Trophoblast cell (in vitro differentiated cells and primary cell): Measurements from ENCODE around the gene PPFIBP2.

Experiments used
- DNase-seq, 2 donors: peaks; one replicate each; pipeline ENCODE4 v3.0.0-alpha.2; 2016
- H2AFZ ChIP-seq: 2 replicates; pipeline ENCODE4 v1.6.1; 2013; ENCODE audit warnings: low read length, moderate library complexity, mild to moderate bottlenecking; ENCODE audit not compliant: insufficient read depth, poor library complexity
- H2AK5ac ChIP-seq: 2 replicates; pipeline ENCODE4 v1.6.1; 2013; ENCODE audit warnings: mild to moderate bottlenecking, low read length
- H2BK120ac ChIP-seq: 2 replicates; pipeline ENCODE4 v1.6.1; 2013; ENCODE audit warnings: low read length, mild to moderate bottlenecking, moderate library complexity; ENCODE audit not compliant: insufficient read depth, poor library complexity
- H2BK12ac ChIP-seq: 2 replicates; pipeline ENCODE4 v1.6.1; 2013; ENCODE audit warnings: mild to moderate bottlenecking, low read length, moderate library complexity
- H2BK5ac ChIP-seq: 2 replicates; pipeline ENCODE4 v1.6.1; 2013; ENCODE audit warnings: low read length, low read depth, moderate library complexity, mild to moderate bottlenecking; ENCODE audit not compliant: poor library complexity
- H3K14ac ChIP-seq: 2 replicates; pipeline ENCODE4 v1.6.1; 2013; ENCODE audit warnings: mild to moderate bottlenecking, low read length
- H3K18ac ChIP-seq: 2 replicates; pipeline ENCODE4 v1.6.1; 2013; ENCODE audit warnings: mild to moderate bottlenecking, low read length
- H3K23ac ChIP-seq: 2 replicates; pipeline ENCODE4 v1.6.1; 2013; ENCODE audit warnings: low read length
- H3K27ac ChIP-seq: 2 replicates; pipeline ENCODE4 v1.5.1; 2013; ENCODE audit warnings: low read depth, mild to moderate bottlenecking, inconsistent platforms, low read length, moderate library complexity
- H3K27me3 ChIP-seq: 2 replicates; pipeline ENCODE4 v1.6.1; 2013; ENCODE audit warnings: inconsistent platforms, mild to moderate bottlenecking, low read length, moderate library complexity; ENCODE audit not compliant: insufficient read depth
- H3K36me3 ChIP-seq, 2 experiments: 1 replicate in 1 of 2; 2 replicates in 1 of 2; pipeline ENCODE4 v1.6.1; 2013; ENCODE audit warnings: low read length in 2 of 2, mild to moderate bottlenecking in 2 of 2, moderate library complexity in 1 of 2; ENCODE audit not compliant: insufficient read depth in 2 of 2, control insufficient read depth in 1 of 2
- H3K4ac ChIP-seq: 2 replicates; pipeline ENCODE4 v1.6.1; 2013; ENCODE audit warnings: low read depth, mild to moderate bottlenecking, low read length, moderate library complexity
- H3K4me1 ChIP-seq, 2 experiments: 1 replicate in 1 of 2; 2 replicates in 1 of 2; pipeline ENCODE4 v1.6.1; 2013; ENCODE audit warnings: low read length in 2 of 2, mild to moderate bottlenecking in 2 of 2, moderate library complexity in 1 of 2; ENCODE audit not compliant: insufficient read depth in 2 of 2, control insufficient read depth in 1 of 2
- H3K4me2 ChIP-seq: 2 replicates; pipeline ENCODE4 v1.6.1; 2013; ENCODE audit warnings: inconsistent platforms, mild to moderate bottlenecking, low read length, moderate library complexity
- H3K4me3 ChIP-seq: 2 replicates; pipeline ENCODE4 v1.5.1; 2013; ENCODE audit warnings: mild to moderate bottlenecking, low read depth, low read length, inconsistent platforms
- H3K79me1 ChIP-seq: one replicate; pipeline ENCODE4 v1.6.1; 2013; ENCODE audit warnings: low read length
- H3K79me2 ChIP-seq: 2 replicates; pipeline ENCODE4 v1.6.1; 2013; ENCODE audit warnings: low read length, mild to moderate bottlenecking; ENCODE audit not compliant: control insufficient read depth, insufficient read depth, poor library complexity
- H3K9ac ChIP-seq: 2 replicates; pipeline ENCODE4 v1.6.1; 2013; ENCODE audit warnings: mild to moderate bottlenecking, low read length
- H3K9me3 ChIP-seq: 2 replicates; pipeline ENCODE4 v1.6.1; 2013; ENCODE audit warnings: low read depth, mild to moderate bottlenecking, control low read depth, inconsistent platforms, low read length; ENCODE audit not compliant: insufficient read depth
- H4K12ac ChIP-seq: 2 replicates; pipeline ENCODE4 v1.6.1; 2013; ENCODE audit warnings: low read depth, mild to moderate bottlenecking, low read length, moderate library complexity
- H4K8ac ChIP-seq: 2 replicates; pipeline ENCODE4 v1.6.1; 2013; ENCODE audit warnings: low read depth, mild to moderate bottlenecking, low read length, moderate library complexity
- H4K91ac ChIP-seq: one replicate; pipeline ENCODE4 v1.6.1; 2013; ENCODE audit warnings: low read depth, mild to moderate bottlenecking, low read length, moderate library complexity
- WGBS: extraction: QIAGEN DNeasy Blood & Tissue Kit; methylation state at CpG from one replicate; pipeline ENCODE4 v1.1.7; 2013; ENCODE audit warnings: missing lambda C conversion rate; ENCODE audit not compliant: insufficient read length, insufficient coverage; ENCODE audit errors: extremely low coverage; 5-methylcytosine and 5-hydroxymethylcytosine counted together

Gene PPFIBP2

GRCh38 chr11:7545611-7546010, 31.8 kb downstream of the PPFIBP2 start:
- no peaks in the 10 kb centered on the region for H3K36me3 ChIP-seq
- H3K27me3 ChIP-seq: no peaks in the 10 kb centered on the region
- H2AFZ ChIP-seq: no peak overlapping the region
- no peak overlapping the region for H3K4ac ChIP-seq
- H2BK12ac ChIP-seq: no peak overlapping the region
- H4K8ac ChIP-seq: no peak overlapping the region
- H3K14ac ChIP-seq: no peak overlapping the region
- H3K27ac ChIP-seq: no peak overlapping the region
- H2AK5ac ChIP-seq: no peak overlapping the region
- H3K4me1 ChIP-seq: peaks cover 17 to 28% of the 10 kb centered on the region in 2 experiments
- no peak overlapping the region for H3K4me3 ChIP-seq
- H3K9me3 ChIP-seq: no peaks in the 10 kb centered on the region
- no peak overlapping the region for H3K23ac ChIP-seq
- no peak overlapping the region for H2BK120ac ChIP-seq
- no peak overlapping the region for H4K12ac ChIP-seq
- no peak overlapping the region for H3K18ac ChIP-seq
- no CpG with 5 or more reads among the region's 4 CpGs for WGBS
- no peak for DNase-seq
- no peak overlapping the region for H4K91ac ChIP-seq
- H2BK5ac ChIP-seq: no peak overlapping the region
- no peak overlapping the region for H3K9ac ChIP-seq
- no peaks in the 10 kb centered on the region for H3K79me2 ChIP-seq
- H3K4me2 ChIP-seq: no peak overlapping the region
- H3K79me1 ChIP-seq: peaks cover 10% of the 10 kb centered on the region

DNA sequence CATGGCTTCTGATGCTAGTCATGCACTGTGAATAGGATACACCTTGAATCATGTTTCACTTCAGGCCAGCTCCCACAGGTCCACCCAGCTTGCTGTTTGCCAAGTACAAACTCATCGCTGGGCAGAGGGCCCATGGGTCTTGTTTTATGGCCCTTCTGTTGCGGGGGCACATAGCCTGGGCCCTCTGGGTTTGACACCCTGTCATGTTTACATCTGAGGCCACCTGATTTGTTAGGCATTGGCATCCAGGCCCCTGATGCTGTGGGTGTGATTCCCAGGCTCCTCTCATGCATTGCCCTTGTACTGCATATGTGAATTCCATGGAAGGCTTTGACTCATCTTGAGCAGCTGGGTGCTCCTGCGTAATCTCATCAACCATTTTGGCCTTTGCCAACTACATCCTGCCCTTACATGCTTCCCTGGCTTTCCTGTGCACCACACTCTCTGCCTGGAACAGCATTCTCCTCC, 32.6 kb downstream of the PPFIBP2 start:
- H2BK12ac ChIP-seq: no peak overlapping the region
- H3K4me3 ChIP-seq: no peak overlapping the region
- no peak overlapping the region for H3K14ac ChIP-seq
- WGBS: no CpG with 5 or more reads among the region's 3 CpGs
- H3K27ac ChIP-seq: no peak overlapping the region
- DNase-seq: peak; percentile 38 to 46
- no peak overlapping the region for H2AK5ac ChIP-seq
- no peak overlapping the region for H3K23ac ChIP-seq
- no peak overlapping the region for H4K8ac ChIP-seq
- no peaks in the 10 kb centered on the region for H3K36me3 ChIP-seq
- H2BK120ac ChIP-seq: no peak overlapping the region
- H3K79me1 ChIP-seq: peaks cover 6% of the 10 kb centered on the region
- no peak overlapping the region for H3K4ac ChIP-seq
- H3K79me2 ChIP-seq: no peaks in the 10 kb centered on the region
- H3K4me1 ChIP-seq: peaks cover 9 to 21% of the 10 kb centered on the region in 2 experiments
- H4K12ac ChIP-seq: no peak overlapping the region
- H4K91ac ChIP-seq: no peak overlapping the region
- H2BK5ac ChIP-seq: no peak overlapping the region
- no peaks in the 10 kb centered on the region for H3K27me3 ChIP-seq
- H3K4me2 ChIP-seq: no peak overlapping the region
- no peak overlapping the region for H3K18ac ChIP-seq
- no peak overlapping the region for H2AFZ ChIP-seq
- H3K9me3 ChIP-seq: no peaks in the 10 kb centered on the region
- no peak overlapping the region for H3K9ac ChIP-seq

GRCh38 chr11:7547687-7548086, 33.9 kb downstream of the PPFIBP2 start:
- Histone ChIP-seq H3K4me3 (no peak overlapping the region), H3K36me3 (no peaks in the 10 kb centered on the region), H3K18ac (no peak overlapping the region), H3K9me3 (no peaks in the 10 kb centered on the region), H4K12ac (no peak overlapping the region), H3K14ac (no peak overlapping the region), H2BK120ac (no peak overlapping the region), H2AFZ (no peak overlapping the region), H3K27me3 (no peaks in the 10 kb centered on the region), H4K91ac (no peak overlapping the region), H3K79me2 (no peaks in the 10 kb centered on the region), H3K4ac (peak overlapping the region; percentile 28), H2AK5ac (no peak overlapping the region), H4K8ac (peak overlapping the region; percentile 35), H3K9ac (no peak overlapping the region), H3K79me1 (peaks cover 6% of the 10 kb centered on the region), H3K4me2 (no peak overlapping the region), H2BK12ac (no peak overlapping the region), H3K4me1 (peaks cover 8 to 18% of the 10 kb centered on the region in 2 experiments), H3K23ac (no peak overlapping the region), H3K27ac (no peak overlapping the region), H2BK5ac (no peak overlapping the region)
- WGBS: no CpG with 5 or more reads among the region's 4 CpGs
- no peak for DNase-seq

DNA sequence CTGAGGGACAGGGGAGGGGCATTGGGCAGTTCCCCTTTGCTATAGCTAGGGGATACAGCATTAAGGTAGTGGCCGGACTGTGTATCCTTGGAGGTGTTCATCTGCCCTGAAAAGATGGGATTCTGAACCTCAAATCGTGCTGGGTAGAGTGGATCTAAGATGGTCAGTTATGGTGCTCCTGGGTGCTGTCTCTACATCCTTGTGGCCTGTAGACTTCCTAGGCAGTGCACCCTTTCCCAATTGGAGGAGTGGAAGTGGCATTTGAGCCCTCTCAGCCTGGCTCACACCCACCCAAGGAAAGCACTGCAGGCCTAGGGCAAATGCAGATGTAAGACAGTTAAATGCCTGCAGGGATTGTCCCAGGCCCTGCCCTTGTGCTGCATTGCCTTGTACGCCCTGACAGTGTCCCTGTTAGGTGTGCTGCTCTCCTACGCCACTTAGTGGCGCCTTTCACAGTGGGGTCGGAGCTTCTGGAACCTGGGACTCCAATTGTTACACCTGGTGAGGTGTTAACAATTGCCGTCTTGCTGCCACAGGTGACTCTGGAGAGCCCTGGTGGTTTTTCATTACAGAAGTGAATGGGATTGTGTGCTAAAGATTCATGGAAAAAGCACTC, 35.0 kb downstream of the PPFIBP2 start:
- Histone ChIP-seq H3K9ac (no peak overlapping the region), H3K23ac (no peak overlapping the region), H3K14ac (no peak overlapping the region), H4K8ac (no peak overlapping the region), H3K36me3 (no peaks in the 10 kb centered on the region), H3K9me3 (no peaks in the 10 kb centered on the region), H2BK120ac (no peak overlapping the region), H4K12ac (no peak overlapping the region), H3K4me3 (no peak overlapping the region), H2AK5ac (no peak overlapping the region), H3K4me1 (peaks cover 4 to 14% of the 10 kb centered on the region in 2 experiments), H3K79me1 (peaks cover 2% of the 10 kb centered on the region), H2BK12ac (no peak overlapping the region), H2AFZ (no peak overlapping the region), H3K27ac (no peak overlapping the region), H3K79me2 (no peaks in the 10 kb centered on the region), H3K4me2 (no peak overlapping the region), H3K4ac (no peak overlapping the region), H3K18ac (no peak overlapping the region), H4K91ac (no peak overlapping the region), H2BK5ac (no peak overlapping the region), H3K27me3 (no peaks in the 10 kb centered on the region)
- peak; percentile 68 to 77 for DNase-seq
- no CpG with 5 or more reads among the region's 7 CpGs for WGBS
